Bronchial epithelial cell (primary cell): ENCODE data around the gene WDR7. TPM values are rescaled to one million over a fixed set of nuclear protein-coding genes. Genes with fewer than 3 reads are reported as not detected.
A peak's percentile ranks its signal among the peaks of the same experiment; 100 is the strongest.

Experiments
- DNase-seq: peaks from one replicate; pipeline ENCODE4 v3.0.0-alpha.2; 2010; ENCODE audit warnings: low read depth
- FAIRE-seq: peaks from 2 replicates; lab custom pipeline; 2011; peaks lifted over from hg19 to GRCh38; lab: Jason Lieb, UNC
- H3K27me3 ChIP-seq: 2 replicates; pipeline ENCODE4 v1.5.1; 2011; ENCODE audit warnings: low read length; ENCODE audit not compliant: control insufficient read depth, insufficient read depth
- H3K36me3 ChIP-seq: 2 replicates; pipeline ENCODE4 v1.5.1; 2011; ENCODE audit warnings: low read length; ENCODE audit not compliant: control insufficient read depth, insufficient read depth
- H3K4me3 ChIP-seq: 2 replicates; pipeline ENCODE4 v1.5.1; 2011; ENCODE audit warnings: mild to moderate bottlenecking, low read depth, low read length, control low read depth
- CTCF ChIP-seq: IDR thresholded peaks from 2 replicates; pipeline ENCODE4 v1.5.1; 2011; ENCODE audit warnings: mild to moderate bottlenecking, moderate library complexity, low read length, control low read depth, inconsistent platforms; ENCODE audit not compliant: insufficient read depth, severe bottlenecking
- total RNA-seq: library from RNA; depleted of rRNA; stranded (reverse); fragments of >200 nt; gene quantifications from 2 replicates; pipeline ENCODE4 v1.2.1, GENCODE V29; 2014

WDR7 gene
- total RNA-seq, 1 donor from 2014 or later: 14.5 TPM

GRCh38 chr18:56789004-56789888 lies 138.1 kb downstream of the WDR7 start:
- DNase-seq: peak; percentile 41

DNA sequence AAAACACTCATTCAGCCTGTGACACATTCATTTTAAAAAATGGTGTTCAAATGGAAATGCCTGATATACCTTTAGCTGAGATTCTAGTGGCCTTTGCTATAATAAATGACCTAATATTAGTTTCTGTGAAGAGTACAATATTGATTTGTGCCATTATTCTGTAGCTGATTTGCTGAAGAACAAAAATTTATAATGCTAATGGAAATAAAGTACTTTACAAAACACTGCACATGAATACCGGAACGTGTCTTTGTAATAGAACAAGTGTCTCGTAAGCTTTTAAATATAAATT lies 138.7 kb downstream of the WDR7 start:
- FAIRE-seq (no peak), DNase-seq (no peak)
- TF ChIP-seq CTCF: no peak
- H3K4me3 ChIP-seq: no peak overlapping the region
- H3K27me3 ChIP-seq: no peaks in the 10 kb centered on the region
- no peaks in the 10 kb centered on the region for H3K36me3 ChIP-seq

More at GRCh38 chr18:56789004-56789888, 138.1 kb downstream of the WDR7 start:
- H3K4me3 ChIP-seq: no peak overlapping the region
- H3K36me3 ChIP-seq: no peaks in the 10 kb centered on the region
- H3K27me3 ChIP-seq: no peaks in the 10 kb centered on the region
- peak; percentile 59 for TF ChIP-seq CTCF
- FAIRE-seq: no peak

GRCh38 chr18:56795381-56795780 lies 144.2 kb downstream of the WDR7 start:
- FAIRE-seq: no peak

DNA sequence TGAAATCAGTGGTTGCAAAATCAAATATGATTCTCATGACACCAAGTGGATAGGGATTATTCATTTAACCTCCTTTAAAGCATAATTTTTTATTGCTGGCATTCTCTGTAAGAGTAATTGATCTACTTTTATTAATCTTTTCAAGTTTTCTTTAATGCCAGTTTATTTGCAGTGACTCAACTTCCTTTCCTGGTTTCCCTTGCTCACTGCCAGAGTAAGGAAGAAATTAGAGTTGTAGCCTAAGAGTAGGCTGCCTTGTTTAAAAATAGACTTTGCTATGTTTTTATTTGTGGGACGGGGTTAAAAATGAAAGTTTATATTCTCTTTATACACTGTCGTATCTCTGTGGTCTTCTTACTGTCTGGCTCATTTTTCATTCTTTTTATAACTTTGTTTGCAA lies 148.6 kb downstream of the WDR7 start:
- Histone ChIP-seq H3K27me3 (no peaks in the 10 kb centered on the region), H3K36me3 (no peaks in the 10 kb centered on the region), H3K4me3 (no peak overlapping the region)
- no peak for TF ChIP-seq CTCF
- FAIRE-seq (no peak), DNase-seq (peak; percentile 22)

More at GRCh38 chr18:56795381-56795780, 144.2 kb downstream of the WDR7 start:
- no peak for TF ChIP-seq CTCF
- DNase-seq: peak; percentile 2
- Histone ChIP-seq H3K4me3 (no peak overlapping the region), H3K27me3 (no peaks in the 10 kb centered on the region), H3K36me3 (no peaks in the 10 kb centered on the region)

DNA sequence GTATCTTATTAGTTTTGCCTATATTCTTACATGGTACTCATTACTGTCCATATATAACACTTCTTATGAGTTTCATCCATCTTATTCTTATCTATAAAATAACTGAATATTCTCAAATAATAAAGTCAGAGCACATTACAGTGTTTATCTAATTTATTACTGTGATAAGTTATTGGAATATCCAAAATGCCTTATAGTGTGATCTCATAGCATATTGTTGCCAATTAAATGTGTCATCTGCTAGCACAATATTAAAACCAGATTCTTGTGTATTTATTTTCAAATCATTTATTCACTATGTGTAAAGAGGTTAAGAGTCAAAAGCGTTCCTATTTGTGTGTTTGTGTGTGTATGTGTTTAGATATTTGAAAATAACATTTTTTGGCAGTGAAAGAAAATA lies 151.9 kb downstream of the WDR7 start:
- H3K36me3 ChIP-seq: no peaks in the 10 kb centered on the region
- no peak for FAIRE-seq
- TF ChIP-seq CTCF: no peak
- H3K4me3 ChIP-seq: no peak overlapping the region
- no peak for DNase-seq
- no peaks in the 10 kb centered on the region for H3K27me3 ChIP-seq
